Measurements from ENCODE around the gene SEMA3A.

The SEMA3A gene

DNA sequence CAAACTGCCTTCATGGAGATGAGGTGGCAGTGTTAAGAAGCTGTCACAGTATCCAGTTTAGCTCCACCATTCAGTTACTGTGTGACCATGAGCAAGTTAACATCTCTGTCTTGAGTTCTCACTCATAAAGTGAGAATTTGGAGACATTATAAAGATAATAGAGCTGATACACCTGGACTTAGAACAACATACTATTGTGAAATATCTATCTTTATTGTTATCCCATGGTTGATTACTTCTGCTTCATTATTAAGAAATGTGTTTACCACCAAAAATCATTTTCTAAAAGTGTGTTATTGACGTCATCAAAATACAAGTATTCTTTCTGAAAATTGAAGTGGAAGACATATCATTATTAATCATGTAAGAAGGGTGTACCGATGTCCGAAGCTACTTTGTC, 166.9 kb downstream of the SEMA3A start:
- no peak for DNase-seq (ENCODE audit: low read depth in 1 of 2, low spot score in 1 of 2)
- in situ Hi-C loops (cut with HindIII; ENCODE audit: low pct_unique_long_range_greater_than_20kb, low sequenced_read_pairs), result no loop called here
- TF ChIP-seq JUND (IDR thresholded peaks at IDR 0.05; ENCODE audit: low read depth), result no peak

- DNase-seq (ENCODE audit: low read depth in 1 of 2, low spot score in 1 of 2), result peak in 1 of 2 experiments; percentile 22
- in situ Hi-C loops (cut with HindIII; ENCODE audit: low pct_unique_long_range_greater_than_20kb, low sequenced_read_pairs), result no loop called here
- no peak for TF ChIP-seq JUND (IDR thresholded peaks at IDR 0.05; ENCODE audit: low read depth)
Observed at GRCh38 chr7:84025332-84025927, 169.2 kb downstream of the SEMA3A start.

DNA sequence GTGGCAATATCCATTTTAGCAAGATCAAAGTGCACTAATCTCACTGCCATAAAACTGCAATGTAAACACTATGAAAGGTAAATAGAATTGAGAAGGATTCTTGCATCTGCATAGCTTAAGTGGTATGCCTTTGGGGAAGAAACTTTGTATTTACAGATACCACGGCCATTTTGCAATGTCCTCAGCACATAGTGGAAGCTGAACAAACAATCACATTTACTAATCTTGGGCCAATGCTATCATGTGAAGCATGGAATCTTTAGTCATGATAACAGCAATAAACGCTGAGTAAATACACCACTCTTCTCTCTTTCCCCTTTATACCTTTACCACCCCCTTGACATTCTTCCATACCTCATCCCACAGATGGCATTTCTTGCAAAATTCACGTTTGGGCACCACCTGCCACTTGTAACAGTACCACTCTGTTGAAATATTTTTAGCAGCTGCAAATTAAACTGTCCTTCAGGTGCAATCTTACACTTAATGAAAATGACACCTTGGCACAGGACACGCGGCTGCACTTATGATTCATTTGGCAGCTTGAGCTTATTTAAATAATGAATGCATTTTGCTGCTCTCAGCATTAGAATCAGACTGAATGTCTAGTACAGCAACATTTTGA, 171.8 kb downstream of the SEMA3A start:
- in situ Hi-C loops (cut with HindIII; ENCODE audit: low pct_unique_long_range_greater_than_20kb, low sequenced_read_pairs), result no loop called here
- DNase-seq (ENCODE audit: low read depth in 1 of 2, low spot score in 1 of 2), result peak in 1 of 2 experiments; percentile 21
- no peak for TF ChIP-seq JUND (IDR thresholded peaks at IDR 0.05; ENCODE audit: low read depth)

- TF ChIP-seq JUND (IDR thresholded peaks at IDR 0.05; ENCODE audit: low read depth), result no peak
- DNase-seq (ENCODE audit: low read depth in 1 of 2, low spot score in 1 of 2), result no peak
- in situ Hi-C loops (cut with HindIII; ENCODE audit: low pct_unique_long_range_greater_than_20kb, low sequenced_read_pairs), result no loop called here
Observed at GRCh38 chr7:84022009-84022408, 172.6 kb downstream of the SEMA3A start.

- in situ Hi-C loops (cut with HindIII; ENCODE audit: low pct_unique_long_range_greater_than_20kb, low sequenced_read_pairs), result no loop called here
- TF ChIP-seq JUND (IDR thresholded peaks at IDR 0.05; ENCODE audit: low read depth), result no peak
- no peak for DNase-seq (ENCODE audit: low read depth in 1 of 2, low spot score in 1 of 2)
Observed at GRCh38 chr7:84021292-84021908, 173.2 kb downstream of the SEMA3A start.

DNA sequence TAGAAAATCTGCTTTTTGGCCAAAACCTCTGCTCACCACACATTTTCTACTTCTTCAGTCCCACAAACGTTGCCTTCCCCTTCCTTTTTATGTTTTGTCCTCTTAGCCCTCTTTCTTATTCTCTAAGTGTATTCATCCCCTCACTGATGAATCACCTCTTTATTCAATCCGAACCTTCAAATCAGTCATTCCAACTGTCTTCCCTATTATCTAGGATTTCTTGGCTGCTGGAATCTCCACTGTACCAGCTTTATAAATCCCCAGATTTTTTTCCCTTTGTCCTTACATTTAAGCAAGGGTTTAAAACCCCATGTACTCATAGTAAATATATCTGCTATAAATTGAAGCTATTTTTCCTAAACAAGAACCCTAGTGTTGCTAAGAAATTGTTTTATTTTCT, 176.9 kb downstream of the SEMA3A start:
- DNase-seq (ENCODE audit: low read depth in 1 of 2, low spot score in 1 of 2), result no peak
- in situ Hi-C loops (cut with HindIII; ENCODE audit: low pct_unique_long_range_greater_than_20kb, low sequenced_read_pairs), result no loop called here
- TF ChIP-seq JUND (IDR thresholded peaks at IDR 0.05; ENCODE audit: low read depth), result no peak

- no peak for TF ChIP-seq JUND (IDR thresholded peaks at IDR 0.05; ENCODE audit: low read depth)
- peak in 1 of 2 experiments; percentile 8 for DNase-seq (ENCODE audit: low read depth in 1 of 2, low spot score in 1 of 2)
- in situ Hi-C loops (cut with HindIII; ENCODE audit: low pct_unique_long_range_greater_than_20kb, low sequenced_read_pairs), result no loop called here
Observed at GRCh38 chr7:84013616-84014240, 180.9 kb downstream of the SEMA3A start.

GRCh38 chr7:84009782-84010181, 184.8 kb downstream of the SEMA3A start:
- in situ Hi-C loops (cut with HindIII; ENCODE audit: low pct_unique_long_range_greater_than_20kb, low sequenced_read_pairs), result no loop called here
- DNase-seq (ENCODE audit: low read depth in 1 of 2, low spot score in 1 of 2), result no peak
- TF ChIP-seq JUND (IDR thresholded peaks at IDR 0.05; ENCODE audit: low read depth), result no peak

GRCh38 chr7:84009051-84009450, 185.5 kb downstream of the SEMA3A start:
- TF ChIP-seq JUND (IDR thresholded peaks at IDR 0.05; ENCODE audit: low read depth), result no peak
- in situ Hi-C loops (cut with HindIII; ENCODE audit: low pct_unique_long_range_greater_than_20kb, low sequenced_read_pairs), result no loop called here
- no peak for DNase-seq (ENCODE audit: low read depth in 1 of 2, low spot score in 1 of 2)

GRCh38 chr7:84003191-84003590, 191.4 kb downstream of the SEMA3A start:
- in situ Hi-C loops (cut with HindIII; ENCODE audit: low pct_unique_long_range_greater_than_20kb, low sequenced_read_pairs), result no loop called here
- no peak for TF ChIP-seq JUND (IDR thresholded peaks at IDR 0.05; ENCODE audit: low read depth)
- no peak for DNase-seq (ENCODE audit: low read depth in 1 of 2, low spot score in 1 of 2)

DNA sequence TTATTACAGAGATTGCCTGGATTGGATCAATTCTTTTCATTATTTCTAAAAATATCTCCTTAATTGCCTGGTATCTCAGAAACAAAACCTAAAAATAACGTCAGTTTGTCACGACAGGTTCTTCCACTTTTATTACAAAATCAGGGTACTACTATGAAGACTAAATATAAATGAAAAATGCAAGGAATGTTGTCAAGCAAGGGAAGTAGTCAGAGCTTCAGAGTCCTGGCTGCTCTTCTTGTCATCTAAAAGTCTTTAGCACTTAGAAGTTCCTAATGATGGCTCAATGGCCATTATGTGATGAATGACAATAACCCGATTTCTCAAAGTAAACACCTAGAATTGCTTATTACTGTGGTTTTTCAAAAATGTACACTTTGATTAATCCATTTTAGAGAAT, 192.2 kb downstream of the SEMA3A start:
- no peak for TF ChIP-seq JUND (IDR thresholded peaks at IDR 0.05; ENCODE audit: low read depth)
- in situ Hi-C loops (cut with HindIII; ENCODE audit: low pct_unique_long_range_greater_than_20kb, low sequenced_read_pairs), result no loop called here

GRCh38 chr7:83996879-83997278, 197.7 kb downstream of the SEMA3A start:
- in situ Hi-C loops (cut with HindIII; ENCODE audit: low pct_unique_long_range_greater_than_20kb, low sequenced_read_pairs), result no loop called here
- DNase-seq (ENCODE audit: low read depth in 1 of 2, low spot score in 1 of 2), result no peak
- no peak for TF ChIP-seq JUND (IDR thresholded peaks at IDR 0.05; ENCODE audit: low read depth)

More for the DNA sequence above, 192.2 kb downstream of the SEMA3A start:
- DNase-seq (ENCODE audit: low read depth in 1 of 2, low spot score in 1 of 2), result peak in 1 of 2 experiments; percentile 59

DNA sequence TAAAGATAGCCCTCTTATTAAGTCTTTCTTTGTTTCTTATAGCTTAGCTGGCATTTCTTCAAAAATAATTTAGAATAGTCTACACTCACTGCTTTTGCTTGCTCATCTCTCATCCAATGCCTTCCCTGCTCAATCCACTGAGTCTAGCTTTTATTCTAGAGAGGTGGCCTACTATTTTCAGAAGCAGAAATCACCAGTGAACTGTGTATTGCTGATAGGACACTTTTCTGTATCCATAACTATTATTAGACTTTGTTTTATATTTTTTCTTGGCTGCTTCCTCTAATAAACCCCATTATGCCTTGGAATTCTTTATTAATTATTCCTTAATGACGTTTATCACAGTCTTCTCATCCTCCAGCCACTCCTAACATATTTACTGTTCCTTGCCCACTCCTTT, 206.8 kb downstream of the SEMA3A start:
- in situ Hi-C loops (cut with HindIII; ENCODE audit: low pct_unique_long_range_greater_than_20kb, low sequenced_read_pairs), result no loop called here
- DNase-seq (ENCODE audit: low read depth in 1 of 2, low spot score in 1 of 2), result no peak
- no peak for TF ChIP-seq JUND (IDR thresholded peaks at IDR 0.05; ENCODE audit: low read depth)
